Neural progenitor cell (in vitro differentiated cells): ENCODE measurements around the gene DCTN4.

Source experiments
- CTCF ChIP-seq: fragments of 200-600 bp; sonication (generic); IDR thresholded peaks from 2 replicates; pipeline ENCODE4 v1.5.1; 2017; ENCODE audit warnings: antibody characterized with exemption, mild to moderate bottlenecking
- EZH2 ChIP-seq: fragments of 200-600 bp; sonication (generic); IDR thresholded peaks from 2 replicates; pipeline ENCODE4 v1.6.1; 2017; ENCODE audit warnings: antibody characterized with exemption, mild to moderate bottlenecking, moderate library complexity

GRCh38 chr5:150690760-150691159 is 68.1 kb downstream of the DCTN4 start:
- TF ChIP-seq CTCF (no peak), EZH2 (no peak)
